GM21619 (cell line): ENCODE data around the gene GFRA4.
A peak's percentile ranks its signal among the peaks of the same experiment; 100 is the strongest.

ENCODE experiments used
- ATAC-seq: cut with Tn5 transposase; IDR thresholded peaks from one replicate; pipeline ENCODE4 v1.9.1; 2021; ENCODE audit not compliant: unreplicated experiment

The GFRA4 gene

DNA sequence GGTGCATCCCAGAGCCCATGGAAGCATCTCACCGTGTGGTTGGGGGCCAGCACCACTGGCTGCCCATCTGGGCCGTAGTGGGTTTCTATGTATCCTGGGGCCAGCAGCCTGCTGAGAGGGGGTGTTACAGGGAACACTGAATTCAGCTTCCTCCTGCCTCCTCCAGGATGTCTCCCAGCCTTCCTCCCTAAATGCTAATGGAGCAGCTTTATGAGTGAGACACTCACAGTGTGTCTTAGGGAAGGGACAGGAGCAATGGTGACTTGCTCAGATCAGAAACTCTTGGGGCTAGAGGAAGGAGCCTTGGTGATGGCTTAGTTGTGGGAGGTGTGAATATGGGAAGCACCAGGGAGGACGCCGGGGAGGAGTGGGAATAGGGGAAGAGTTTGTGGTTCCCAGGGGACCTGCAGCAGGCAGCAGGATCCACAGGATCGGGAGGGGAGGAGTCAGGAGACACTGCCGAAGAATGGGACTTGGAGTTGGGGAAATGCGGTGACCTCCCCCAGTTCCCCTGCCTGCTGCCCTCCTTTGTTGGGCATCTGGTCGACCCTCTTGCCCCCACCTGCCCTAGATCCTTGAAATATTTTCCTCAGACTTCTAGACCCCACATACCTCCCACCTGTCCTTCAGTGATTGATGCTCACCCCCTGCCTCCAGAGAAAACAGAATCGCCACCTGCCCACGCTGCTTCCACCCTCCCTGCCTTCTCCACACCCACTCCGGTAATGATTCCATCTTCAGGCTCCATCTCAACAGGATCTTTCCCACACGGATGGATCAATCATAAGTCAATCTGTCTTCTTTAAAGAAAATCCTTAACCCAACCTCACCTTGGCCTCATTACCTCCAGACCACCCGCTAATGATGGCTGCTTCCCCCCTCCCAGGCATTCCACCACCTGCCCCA lies 12.0 kb upstream of the GFRA4 start:
- no peak for ATAC-seq

DNA sequence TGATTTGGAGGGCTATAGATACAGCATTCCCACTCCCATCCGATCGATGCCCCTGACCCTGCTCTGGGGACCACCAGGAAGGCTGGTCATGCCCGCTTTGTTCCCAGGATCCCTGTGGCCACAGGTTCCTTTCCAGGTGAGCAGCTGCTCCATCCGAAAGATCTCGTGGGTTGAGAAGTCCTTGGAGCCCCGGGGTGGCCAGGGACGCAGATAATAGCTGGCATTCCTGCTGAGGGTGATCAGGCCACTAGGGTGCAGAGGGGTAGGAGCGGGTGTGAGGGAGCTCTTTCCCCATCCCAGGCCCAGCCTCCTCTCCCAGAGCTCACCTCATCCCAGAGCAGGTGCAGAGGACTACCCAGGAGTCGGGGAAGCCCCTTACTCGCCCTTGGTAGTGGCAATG lies 11.2 kb upstream of the GFRA4 start:
- ATAC-seq: no peak

- ATAC-seq: no peak
Measured at GRCh38 chr20:3673221-3674070, 10.2 kb upstream of the GFRA4 start.

DNA sequence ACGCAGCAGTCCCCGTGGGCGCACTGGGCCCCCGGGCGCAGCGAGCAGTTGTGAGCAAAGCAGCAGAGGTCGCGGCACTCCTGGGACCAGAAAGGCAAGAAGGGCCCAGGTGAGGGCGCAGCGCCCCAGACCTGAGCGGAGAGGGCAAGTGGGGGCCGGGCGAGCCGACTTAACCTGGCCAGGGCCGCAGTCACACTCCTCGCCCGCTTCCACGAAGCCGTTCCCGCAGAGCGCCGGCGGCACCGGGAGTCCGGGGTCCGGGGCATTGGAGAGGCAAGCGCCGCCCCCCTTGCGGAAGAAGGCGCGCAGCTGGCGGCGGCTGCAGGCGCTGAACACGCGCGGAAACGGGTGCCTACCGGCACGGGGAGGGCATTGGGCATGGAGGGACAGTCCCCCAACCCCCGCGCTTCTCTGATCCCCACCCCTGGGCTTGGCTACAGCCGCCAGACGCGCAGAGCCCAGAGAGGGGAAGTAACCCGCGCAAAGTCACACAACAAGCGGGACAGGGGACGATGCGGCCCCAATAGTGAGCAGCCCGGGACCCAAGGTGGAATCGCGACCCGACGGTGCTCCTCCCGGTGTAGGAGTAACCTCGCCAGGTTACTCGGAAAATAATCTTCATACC lies 9.5 kb upstream of the GFRA4 start:
- ATAC-seq: no peak

- ATAC-seq: no peak
Measured at GRCh38 chr20:3671986-3672546, 8.9 kb upstream of the GFRA4 start.

GRCh38 chr20:3670945-3671344 lies 7.7 kb upstream of the GFRA4 start:
- ATAC-seq: no peak

GRCh38 chr20:3670511-3670910 lies 7.3 kb upstream of the GFRA4 start:
- ATAC-seq: no peak

- no peak for ATAC-seq
Measured at GRCh38 chr20:3669710-3670367, 6.6 kb upstream of the GFRA4 start.

- no peak for ATAC-seq
Measured at GRCh38 chr20:3667434-3668037, 4.3 kb upstream of the GFRA4 start.

- ATAC-seq: no peak
Measured at GRCh38 chr20:3663858-3664257, 659 bp upstream of the GFRA4 start.

DNA sequence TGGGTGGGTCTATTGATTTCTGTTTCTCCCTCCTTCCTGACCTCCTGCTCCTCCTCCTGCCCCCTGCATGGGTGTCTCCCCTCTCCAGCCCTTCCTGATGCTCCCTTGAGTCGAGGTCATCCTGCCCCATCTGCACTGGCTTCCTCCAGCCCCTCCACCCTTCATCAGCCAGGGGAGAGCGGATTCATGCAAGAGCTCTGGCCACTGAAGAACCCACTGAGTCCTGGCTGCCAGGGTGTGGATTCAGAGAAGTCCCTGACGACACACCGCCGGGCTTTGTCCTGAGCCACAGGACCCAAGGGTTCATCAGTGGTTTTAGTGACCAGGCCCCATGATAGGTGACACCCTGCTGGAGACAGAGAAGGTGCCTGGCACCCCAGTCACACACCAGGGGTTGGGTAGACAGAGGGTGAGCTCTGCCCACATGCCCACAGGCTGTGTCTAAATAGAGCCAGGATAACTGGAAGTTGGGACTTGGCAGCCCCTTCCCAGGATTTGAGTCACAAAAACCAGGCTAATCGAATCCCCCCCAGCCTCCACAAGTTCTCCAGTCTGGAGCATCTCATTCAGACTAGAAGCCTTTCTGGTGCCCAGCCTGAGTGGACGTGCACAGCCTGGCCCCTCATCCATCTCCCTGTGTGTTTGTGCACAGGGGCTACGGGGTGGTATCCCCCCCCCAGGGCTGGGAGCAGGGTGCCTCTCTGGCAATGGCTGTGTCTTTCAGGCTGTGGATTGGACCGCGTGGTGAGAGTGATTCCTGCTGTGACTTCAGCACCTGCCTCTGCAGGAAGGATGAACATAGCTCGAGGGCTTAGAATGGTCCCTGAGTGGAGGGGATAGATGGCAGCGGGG lies 1.2 kb downstream of the GFRA4 start:
- no peak for ATAC-seq

- no peak for ATAC-seq
Measured at GRCh38 chr20:3661060-3661813, 2.0 kb downstream of the GFRA4 start.

GRCh38 chr20:3660262-3661059 lies 2.7 kb downstream of the GFRA4 start:
- ATAC-seq: no peak

DNA sequence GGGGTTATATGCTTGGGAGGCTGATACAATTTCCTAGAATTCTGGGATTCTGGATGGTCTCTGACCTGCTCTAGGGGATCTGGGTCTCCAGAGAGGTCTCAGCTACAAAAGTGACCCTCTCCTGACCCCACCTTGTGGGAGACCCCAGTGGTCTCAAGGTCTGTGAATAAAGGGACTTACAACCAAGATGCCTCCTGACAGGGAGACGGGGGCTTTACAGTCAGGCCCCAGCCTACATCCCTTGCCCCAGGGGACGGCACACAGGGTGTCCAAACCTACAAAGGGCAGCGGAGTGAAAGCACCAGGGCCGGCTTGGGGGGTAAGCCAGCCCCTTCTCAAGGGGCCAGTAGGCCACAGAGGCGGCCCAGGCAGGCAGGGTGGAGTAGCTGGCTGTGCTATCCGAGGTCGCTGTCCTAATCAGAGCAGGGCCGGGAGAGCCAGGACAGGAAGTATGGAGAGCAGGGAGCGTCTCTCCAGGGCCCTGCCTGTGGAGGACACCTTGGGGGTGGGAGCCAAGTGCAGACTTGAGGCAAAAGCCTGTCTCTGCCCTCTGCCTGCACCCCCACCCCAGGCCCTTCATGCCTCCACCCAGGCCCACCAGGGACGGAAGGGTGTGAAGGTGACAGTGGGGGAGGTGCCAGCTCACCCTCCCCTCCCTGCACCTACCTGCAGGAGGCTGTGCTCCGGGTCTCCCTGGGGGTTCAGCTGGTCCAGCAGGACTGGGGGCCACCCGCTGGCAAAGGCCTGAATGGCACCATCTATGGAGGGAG lies 3.5 kb downstream of the GFRA4 start:
- no peak for ATAC-seq

- peak; percentile 94 for ATAC-seq
Measured at GRCh38 chr20:3658716-3659491, 4.3 kb downstream of the GFRA4 start.

DNA sequence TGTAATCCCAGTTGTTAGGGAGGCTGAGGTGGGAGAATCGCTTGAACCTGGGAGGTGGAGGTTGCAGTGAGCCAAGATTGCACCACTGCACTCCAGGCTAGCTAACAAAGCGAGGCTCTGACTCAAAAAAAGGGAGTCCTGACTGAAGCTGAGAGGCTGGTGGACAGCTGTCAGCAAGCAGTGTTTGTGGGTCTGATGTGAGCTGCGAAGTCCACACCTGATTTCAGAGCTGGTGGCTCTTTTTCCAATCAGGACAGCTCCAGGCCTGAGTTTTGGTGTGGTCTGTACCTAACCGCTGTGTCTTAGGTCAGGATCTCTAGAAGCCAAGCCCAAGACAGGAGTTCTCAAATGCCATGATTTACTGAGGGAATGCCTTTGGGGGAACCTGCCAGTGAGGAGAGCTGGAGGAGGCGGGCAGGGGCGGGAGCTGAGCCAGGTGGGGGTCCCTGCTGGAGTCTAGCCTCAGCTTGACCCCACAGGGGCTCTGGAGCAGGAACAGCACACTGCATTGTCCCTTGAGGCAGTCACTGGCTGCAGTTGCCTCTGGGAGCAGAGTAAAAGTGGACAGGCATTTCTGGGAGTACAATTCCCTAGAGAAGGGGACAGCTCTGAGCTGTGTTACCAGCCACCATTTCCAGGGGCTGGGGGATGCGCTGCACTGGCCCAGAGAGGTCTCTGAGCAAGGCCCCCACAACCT lies 5.0 kb downstream of the GFRA4 start:
- no peak for ATAC-seq
